Activated CD4-positive, CD25-positive, alpha-beta regulatory T cell treated with anti-CD3 and anti-CD28 coated beads, Interleukin-2, amount 50 U/mL, for 24 hours (primary cell): ENCODE measurements around the gene DAB2IP.
"Not testable (repeated sequence)": the region's sequence is repeated elsewhere in the genome, so short reads cannot be mapped to it uniquely, and the experiment has no call there.

Experiments
- ATAC-seq, 2 donors: fragments of 150-1000 bp; cut with Tn5 transposase; one replicate each; pipeline ENCODE4 v1.10.0; 2021; ENCODE audit warnings: mild to moderate bottlenecking in 1 of 2, moderate library complexity in 1 of 2

Gene DAB2IP

GRCh38 chr9:121626012-121626411 lies 25.4 kb upstream of the DAB2IP start:
- no peak for ATAC-seq

GRCh38 chr9:121627427-121627826 lies 24.0 kb upstream of the DAB2IP start:
- no peak for ATAC-seq

- no peak for ATAC-seq
Measured at GRCh38 chr9:121628401-121628800, 23.0 kb upstream of the DAB2IP start.

- ATAC-seq, result no peak
Measured at GRCh38 chr9:121631115-121631514, 20.3 kb upstream of the DAB2IP start.

DNA sequence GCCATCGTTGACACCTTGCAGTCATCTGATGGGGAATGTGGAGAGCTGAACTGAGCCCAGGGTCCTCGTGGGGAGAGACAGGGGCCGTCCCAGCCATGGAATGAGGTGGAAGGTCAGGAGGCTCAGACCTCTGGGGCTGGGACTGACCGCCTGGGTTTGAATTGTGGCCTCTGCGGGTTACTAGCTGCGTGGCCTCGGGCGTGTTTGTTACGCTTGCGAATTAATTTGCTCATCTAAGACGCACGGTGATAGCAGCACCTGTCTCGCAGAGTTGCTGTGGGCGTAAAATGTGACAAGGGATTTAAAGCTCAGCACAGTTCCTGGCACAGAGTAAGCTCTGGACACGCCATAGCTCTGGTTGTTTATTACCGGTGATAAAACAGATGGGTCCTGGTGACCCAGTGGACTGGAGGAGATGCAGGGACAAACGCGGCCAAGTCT lies 19.4 kb upstream of the DAB2IP start:
- no peak for ATAC-seq

- ATAC-seq, result no peak
Measured at GRCh38 chr9:121633119-121633714, 18.2 kb upstream of the DAB2IP start.

- no peak for ATAC-seq
Measured at GRCh38 chr9:121633736-121634135, 17.7 kb upstream of the DAB2IP start.

- no peak for ATAC-seq
Measured at GRCh38 chr9:121634329-121635261, 16.8 kb upstream of the DAB2IP start.

- no peak for ATAC-seq
Measured at GRCh38 chr9:121635300-121635876, 16.0 kb upstream of the DAB2IP start.

DNA sequence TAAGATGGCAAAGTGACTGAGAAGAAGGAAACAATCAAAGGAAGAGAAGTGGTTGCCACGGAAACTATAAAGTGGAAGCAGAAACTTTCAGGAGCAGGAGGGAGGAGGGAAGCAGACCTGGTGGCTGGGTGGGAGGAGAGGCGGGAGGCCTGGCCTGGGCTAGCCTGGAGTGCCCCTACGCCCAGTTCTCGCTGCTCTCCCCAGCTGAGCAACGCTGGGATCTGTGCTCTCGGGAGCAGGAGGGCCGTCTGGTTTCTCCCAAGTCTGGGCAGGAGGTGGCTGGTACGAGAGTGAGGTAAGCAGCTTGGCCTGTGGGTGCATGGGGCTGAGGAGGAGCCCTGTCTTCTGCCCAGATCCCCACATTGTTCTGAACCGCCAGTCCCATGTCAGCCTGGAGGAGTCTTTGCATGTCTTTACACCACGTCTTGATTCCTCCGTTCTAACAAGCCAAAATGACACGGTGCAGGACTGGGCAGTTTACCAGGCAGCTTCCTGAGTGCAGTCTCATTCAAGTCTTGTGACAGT lies 15.0 kb upstream of the DAB2IP start:
- no peak for ATAC-seq

DNA sequence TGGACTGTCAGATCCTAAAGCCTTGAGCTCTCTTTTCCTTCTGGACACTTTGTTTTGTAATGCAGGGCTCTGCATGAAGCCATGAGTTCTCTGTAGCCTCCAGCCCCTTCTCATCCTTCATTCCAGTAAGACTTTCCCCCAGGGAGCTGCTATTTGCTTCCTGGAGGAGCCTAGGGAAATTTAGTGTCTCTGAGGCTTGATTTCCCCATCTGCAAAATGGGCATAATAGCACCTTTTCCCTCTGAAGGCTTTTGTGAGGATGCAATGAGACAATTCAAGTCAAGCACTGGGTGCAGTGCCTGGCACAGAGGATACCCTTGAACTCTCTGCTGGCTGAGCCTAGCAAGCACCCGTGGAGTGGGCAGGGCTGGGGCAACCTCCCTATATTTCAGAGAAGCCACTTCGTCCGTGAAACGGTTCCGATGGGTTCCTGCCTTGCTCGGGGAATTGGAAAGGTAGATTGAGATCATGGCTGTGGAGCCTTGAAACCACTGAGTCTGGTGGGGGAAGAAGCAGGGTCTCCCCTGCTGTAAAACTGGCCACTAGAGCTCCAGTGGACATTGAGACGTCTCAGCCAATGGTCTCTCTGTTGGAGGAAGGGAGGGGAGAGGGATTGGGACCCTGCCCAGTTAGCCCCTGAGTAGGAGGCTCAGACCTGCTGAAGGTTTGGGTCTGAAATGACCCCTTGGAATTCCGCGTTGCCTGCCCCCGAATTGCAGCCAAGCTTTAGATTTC lies 14.3 kb upstream of the DAB2IP start:
- ATAC-seq, result no peak

GRCh38 chr9:121637713-121638220 lies 13.7 kb upstream of the DAB2IP start:
- no peak for ATAC-seq

DNA sequence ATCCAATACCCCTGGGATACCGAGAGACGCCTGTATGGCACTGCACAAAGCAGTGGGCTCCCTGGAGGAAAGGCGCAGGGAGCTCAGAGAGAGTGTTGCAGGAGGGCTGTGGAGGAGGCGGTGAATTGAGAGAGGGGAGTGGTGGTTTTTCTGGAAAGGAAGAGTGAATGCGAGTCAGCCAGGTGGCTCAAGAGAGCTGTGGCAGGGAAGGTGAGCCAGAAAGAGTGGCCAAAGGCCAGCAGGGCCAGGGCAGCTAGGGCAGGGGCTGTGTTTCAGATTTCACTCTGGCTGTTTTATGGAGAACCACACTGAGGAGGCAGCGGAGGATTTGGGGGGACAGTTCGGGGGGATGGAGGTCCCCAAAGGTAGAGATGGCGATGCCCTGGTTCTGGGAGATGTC lies 13.0 kb upstream of the DAB2IP start:
- no peak for ATAC-seq

DNA sequence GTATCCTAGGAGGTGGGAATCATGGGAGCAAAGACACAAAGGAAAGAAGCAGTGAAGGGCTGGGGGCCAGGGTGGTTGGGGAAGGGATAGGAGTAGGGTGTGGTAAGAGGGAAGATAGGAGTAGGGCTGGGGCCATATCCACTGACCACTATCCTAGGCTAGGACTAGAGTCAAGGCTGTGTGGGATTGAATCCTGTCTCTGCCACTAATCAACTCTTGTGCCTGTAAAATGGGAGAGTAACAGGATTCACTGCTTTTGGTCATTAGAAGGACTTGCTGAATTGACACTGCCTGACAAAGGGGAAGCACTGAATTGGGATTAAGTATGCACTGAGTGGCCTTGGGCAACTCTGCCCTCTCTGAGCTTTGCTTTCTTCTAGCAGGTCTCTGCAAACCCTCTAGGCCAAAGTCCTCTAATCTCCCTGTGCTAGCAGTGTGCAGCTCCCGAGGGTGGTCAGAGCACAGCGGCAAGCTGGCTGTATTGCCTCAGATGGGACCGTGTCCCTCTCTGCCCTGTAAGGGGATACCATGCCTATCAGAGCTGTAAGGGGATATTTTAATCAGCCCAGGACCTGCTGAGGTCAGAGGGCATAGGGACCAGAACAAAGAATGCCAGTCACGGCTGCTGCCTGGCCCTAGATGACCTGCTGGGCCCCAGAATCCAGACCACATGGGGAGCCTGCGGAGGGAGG lies 12.4 kb upstream of the DAB2IP start:
- no peak for ATAC-seq

- no peak for ATAC-seq
Measured at GRCh38 chr9:121639619-121640018, 11.8 kb upstream of the DAB2IP start.

GRCh38 chr9:121640076-121640475 lies 11.4 kb upstream of the DAB2IP start:
- ATAC-seq, result no peak

- no peak for ATAC-seq
Measured at GRCh38 chr9:121640491-121641223, 10.8 kb upstream of the DAB2IP start.

DNA sequence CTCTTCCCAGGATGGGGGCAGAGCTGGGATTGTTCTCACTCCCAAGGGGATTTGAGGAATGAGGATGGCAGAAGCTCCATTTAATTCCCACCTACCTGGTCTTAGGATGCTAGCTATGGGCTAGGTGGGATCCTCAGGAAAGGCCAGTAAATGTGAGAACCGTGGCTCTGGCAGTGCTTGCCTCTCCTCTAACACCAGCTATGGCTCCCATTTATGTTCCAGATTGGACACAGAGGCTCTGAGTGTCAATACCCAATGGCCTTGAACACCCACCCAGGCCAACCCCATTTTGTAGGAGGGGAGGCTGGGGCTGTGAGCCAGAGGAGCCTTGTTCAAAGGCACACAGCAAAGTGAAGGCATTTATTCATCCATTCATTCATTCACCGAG lies 10.2 kb upstream of the DAB2IP start:
- no peak for ATAC-seq

- ATAC-seq, result no peak
Measured at GRCh38 chr9:121642758-121643157, 8.7 kb upstream of the DAB2IP start.

DNA sequence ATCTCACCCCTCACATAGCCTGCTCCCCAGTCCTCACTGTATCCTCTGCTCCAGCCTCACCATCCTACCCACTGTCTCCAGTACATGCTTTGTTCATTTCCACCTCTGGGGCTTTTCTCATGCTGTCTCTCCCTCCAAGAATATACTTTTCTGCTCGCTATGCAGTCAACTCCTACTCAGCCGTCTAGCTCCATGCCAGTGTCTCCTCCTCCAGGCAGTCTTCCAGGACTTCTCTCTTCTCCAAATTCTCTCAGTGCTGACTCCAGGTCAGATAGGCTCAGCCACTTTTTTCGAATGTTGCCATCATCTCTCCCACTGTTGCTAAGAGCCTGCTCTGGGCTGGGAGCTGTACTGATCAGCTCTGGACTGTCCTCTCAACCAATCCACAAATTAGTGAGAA lies 8.0 kb upstream of the DAB2IP start:
- ATAC-seq, result no peak

GRCh38 chr9:121644040-121644439 lies 7.4 kb upstream of the DAB2IP start:
- ATAC-seq, result not testable (repeated sequence)
